ENCODE results near the gene TRIM9. TPM values are rescaled to one million over a fixed set of nuclear protein-coding genes. Genes with fewer than 3 reads are reported as not detected.

Gene TRIM9
- total RNA-seq, 1 donor from 2014 or later = 0.92 TPM

GRCh38 chr14:51073731-51074130, 21.2 kb downstream of the TRIM9 start:
- Histone ChIP-seq H3K27me3 (ENCODE audit: control insufficient read depth, insufficient read depth, low read length) (no peaks in the 10 kb centered on the region), H3K4me3 (ENCODE audit: low read depth, low read length) (no peak overlapping the region), H3K36me3 (ENCODE audit: control insufficient read depth, insufficient read depth, low read length) (no peaks in the 10 kb centered on the region)
- no peak for TF ChIP-seq CTCF (IDR thresholded peaks at IDR 0.05; ENCODE audit: insufficient read depth, low read length, poor library complexity, severe bottlenecking)
- no peak for DNase-seq (ENCODE audit: low read depth)

GRCh38 chr14:51072976-51073375, 21.9 kb downstream of the TRIM9 start:
- no peak for TF ChIP-seq CTCF (IDR thresholded peaks at IDR 0.05; ENCODE audit: insufficient read depth, low read length, poor library complexity, severe bottlenecking)

GRCh38 chr14:51071857-51072256, 23.0 kb downstream of the TRIM9 start:
- Histone ChIP-seq H3K36me3 (ENCODE audit: control insufficient read depth, insufficient read depth, low read length) (no peaks in the 10 kb centered on the region), H3K4me3 (ENCODE audit: low read depth, low read length) (no peak overlapping the region), H3K27me3 (ENCODE audit: control insufficient read depth, insufficient read depth, low read length) (no peaks in the 10 kb centered on the region)
- DNase-seq (ENCODE audit: low read depth) = no peak
- TF ChIP-seq CTCF (IDR thresholded peaks at IDR 0.05; ENCODE audit: insufficient read depth, low read length, poor library complexity, severe bottlenecking) = no peak

More at GRCh38 chr14:51072976-51073375, 21.9 kb downstream of the TRIM9 start:
- Histone ChIP-seq H3K4me3 (ENCODE audit: low read depth, low read length) (no peak overlapping the region), H3K36me3 (ENCODE audit: control insufficient read depth, insufficient read depth, low read length) (no peaks in the 10 kb centered on the region), H3K27me3 (ENCODE audit: control insufficient read depth, insufficient read depth, low read length) (no peaks in the 10 kb centered on the region)
- DNase-seq (ENCODE audit: low read depth) = no peak

GRCh38 chr14:51070726-51071125, 24.2 kb downstream of the TRIM9 start:
- no peaks in the 10 kb centered on the region for H3K27me3 ChIP-seq (ENCODE audit: control insufficient read depth, insufficient read depth, low read length)
- DNase-seq (ENCODE audit: low read depth) = no peak
- H3K4me3 ChIP-seq (ENCODE audit: low read depth, low read length) = no peak overlapping the region
- TF ChIP-seq CTCF (IDR thresholded peaks at IDR 0.05; ENCODE audit: insufficient read depth, low read length, poor library complexity, severe bottlenecking) = no peak
- no peaks in the 10 kb centered on the region for H3K36me3 ChIP-seq (ENCODE audit: control insufficient read depth, insufficient read depth, low read length)

- no peak for TF ChIP-seq CTCF (IDR thresholded peaks at IDR 0.05; ENCODE audit: insufficient read depth, low read length, poor library complexity, severe bottlenecking)
- no peaks in the 10 kb centered on the region for H3K27me3 ChIP-seq (ENCODE audit: control insufficient read depth, insufficient read depth, low read length)
- no peak overlapping the region for H3K4me3 ChIP-seq (ENCODE audit: low read depth, low read length)
- no peaks in the 10 kb centered on the region for H3K36me3 ChIP-seq (ENCODE audit: control insufficient read depth, insufficient read depth, low read length)
- DNase-seq (ENCODE audit: low read depth) = no peak
These were observed 25.9 kb downstream of the TRIM9 start for GRCh38 chr14:51069055-51069454.

GRCh38 chr14:51068268-51068667, 26.6 kb downstream of the TRIM9 start:
- no peak for TF ChIP-seq CTCF (IDR thresholded peaks at IDR 0.05; ENCODE audit: insufficient read depth, low read length, poor library complexity, severe bottlenecking)
- H3K4me3 ChIP-seq (ENCODE audit: low read depth, low read length) = no peak overlapping the region

More at GRCh38 chr14:51068268-51068667, 26.6 kb downstream of the TRIM9 start:
- Histone ChIP-seq H3K36me3 (ENCODE audit: control insufficient read depth, insufficient read depth, low read length) (no peaks in the 10 kb centered on the region), H3K27me3 (ENCODE audit: control insufficient read depth, insufficient read depth, low read length) (no peaks in the 10 kb centered on the region)
- no peak for DNase-seq (ENCODE audit: low read depth)

All from kidney epithelial cell (primary cell).